GM21360 (cell line): Measurements from ENCODE around the gene VKORC1.
"Not testable (repeated sequence)": the region's sequence is repeated elsewhere in the genome, so short reads cannot be mapped to it uniquely, and the experiment has no call there.

Experiments
- ATAC-seq: cut with Tn5 transposase; IDR thresholded peaks from one replicate; pipeline ENCODE4 v1.9.1; 2021; ENCODE audit warnings: mild to moderate bottlenecking, moderate library complexity; ENCODE audit not compliant: unreplicated experiment

VKORC1 gene

GRCh38 chr16:31108035-31108793 lies 13.6 kb upstream of the VKORC1 start, which contains the start of gene BCKDK:
BCKDK (plus strand) TSS chr16:31108386; CDS start chr16:31109224, 838 bp downstream.
- ATAC-seq = peak; percentile 77

GRCh38 chr16:31107465-31107867 lies 12.9 kb upstream of the VKORC1 start:
- peak; percentile 43 for ATAC-seq

GRCh38 chr16:31106509-31107464 lies 12.2 kb upstream of the VKORC1 start:
- ATAC-seq = no peak

- peak; percentile 45 for ATAC-seq
These were observed 11.1 kb upstream of the VKORC1 start for GRCh38 chr16:31105677-31106213.

GRCh38 chr16:31100876-31101641 lies 6.5 kb upstream of the VKORC1 start:
- not testable (repeated sequence) for ATAC-seq

- ATAC-seq = no peak
These were observed 5.5 kb upstream of the VKORC1 start for GRCh38 chr16:31099860-31100638.

- no peak for ATAC-seq
These were observed 541 bp downstream of the VKORC1 start for GRCh38 chr16:31094088-31094423.

- ATAC-seq = no peak
These were observed 1.4 kb downstream of the VKORC1 start for GRCh38 chr16:31093132-31093703.

GRCh38 chr16:31092330-31092729 lies 2.3 kb downstream of the VKORC1 start:
- no peak for ATAC-seq

GRCh38 chr16:31090540-31090939 lies 4.1 kb downstream of the VKORC1 start:
- no peak for ATAC-seq

- ATAC-seq = no peak
These were observed 5.4 kb downstream of the VKORC1 start for GRCh38 chr16:31089199-31089598.

- ATAC-seq = no peak
These were observed 6.0 kb downstream of the VKORC1 start, which contains the start of gene PRSS53 for GRCh38 chr16:31088459-31089183. PRSS53 (minus strand) TSS chr16:31088943; CDS start chr16:31088809, 134 bp downstream.

- ATAC-seq = no peak
These were observed 6.6 kb downstream of the VKORC1 start for GRCh38 chr16:31087971-31088370.

GRCh38 chr16:31087481-31087880 lies 7.1 kb downstream of the VKORC1 start:
- ATAC-seq = no peak

GRCh38 chr16:31086629-31086906 lies 8.0 kb downstream of the VKORC1 start:
- ATAC-seq = no peak

GRCh38 chr16:31085873-31086628 lies 8.5 kb downstream of the VKORC1 start:
- no peak for ATAC-seq

- no peak for ATAC-seq
These were observed 9.2 kb downstream of the VKORC1 start for GRCh38 chr16:31085411-31085810.

GRCh38 chr16:31084584-31085302 lies 9.9 kb downstream of the VKORC1 start:
- no peak for ATAC-seq
